A549 (cell line): ENCODE data around the gene KCNE3.

ENCODE experiments used
- BHLHE40 ChIP-seq: IDR thresholded peaks from 2 replicates; pipeline ENCODE4 v1.6.1; 2012; ENCODE audit warnings: low read depth, low read length, inconsistent platforms
- CHD2 ChIP-seq: fragments of 150-350 bp; IDR thresholded peaks from 2 replicates; pipeline ENCODE4 v1.6.1; 2014; ENCODE audit warnings: low read length; ENCODE audit not compliant: partially characterized antibody
- EP300 ChIP-seq, 2 experiments: fragments of >200 bp; sonication (Bioruptor Twin); formaldehyde crosslinking; IDR thresholded peaks; 2 replicates in 1 of 2; 3 replicates in 1 of 2; pipeline ENCODE4 v1.6.1; 2016 to 2017
- POLR2A ChIP-seq: IDR thresholded peaks from 2 replicates; pipeline ENCODE4 v1.6.1; 2012; ENCODE audit warnings: mild to moderate bottlenecking, low read length
- REST ChIP-seq: fragments of 200-600 bp; sonication (generic); IDR thresholded peaks from 2 replicates; pipeline ENCODE4 v1.6.1; 2016; ENCODE audit warnings: antibody characterized with exemption, mild to moderate bottlenecking, moderate library complexity
- ZNF302 ChIP-seq: fragments of 250-450 bp; sonication (Bioruptor Pico); IDR thresholded peaks from 2 replicates; pipeline ENCODE4 v1.9.0; 2021; ENCODE audit warnings: inconsistent platforms, mild to moderate bottlenecking, moderate library complexity
- TF ChIP-seq, protein P1 (sequence below): IDR thresholded peaks from 2 replicates; pipeline ENCODE4 v1.6.1; 2012; ENCODE audit warnings: low read depth, borderline replicate concordance

DNA sequence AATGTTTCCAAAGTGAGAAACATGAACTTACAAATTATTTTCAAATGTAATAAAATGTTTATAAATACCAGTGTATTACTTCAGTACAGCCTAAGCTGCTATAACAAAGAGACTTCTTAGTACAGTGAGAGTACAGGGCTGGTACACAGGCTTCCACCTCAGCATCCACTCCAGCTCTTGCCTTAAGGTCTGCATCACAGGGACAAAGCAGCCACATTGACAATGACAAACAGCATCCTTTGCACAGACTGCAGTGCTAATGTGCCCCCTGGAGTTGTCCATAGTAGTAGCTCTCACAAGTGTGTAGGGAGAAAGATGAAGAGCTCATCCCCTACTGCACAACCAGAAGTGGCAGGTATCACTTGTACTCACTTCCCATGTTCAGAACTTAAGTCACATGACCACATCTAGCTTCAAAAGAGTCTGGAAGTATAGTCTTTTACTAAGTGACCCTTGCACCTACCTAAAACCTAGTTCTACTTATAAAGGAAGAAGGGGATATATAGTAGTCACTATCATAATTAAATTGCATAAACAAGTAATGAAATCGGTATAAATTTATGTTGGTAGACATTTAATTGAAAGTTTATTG is 36.8 kb upstream of the KCNE3 start:
- no peak for TF ChIP-seq ZNF302 (CRISPR knock-in tag)
- TF ChIP-seq CHD2, result no peak
- TF ChIP-seq REST, result no peak
- TF ChIP-seq BHLHE40, result no peak
- TF ChIP-seq, protein P1, sequence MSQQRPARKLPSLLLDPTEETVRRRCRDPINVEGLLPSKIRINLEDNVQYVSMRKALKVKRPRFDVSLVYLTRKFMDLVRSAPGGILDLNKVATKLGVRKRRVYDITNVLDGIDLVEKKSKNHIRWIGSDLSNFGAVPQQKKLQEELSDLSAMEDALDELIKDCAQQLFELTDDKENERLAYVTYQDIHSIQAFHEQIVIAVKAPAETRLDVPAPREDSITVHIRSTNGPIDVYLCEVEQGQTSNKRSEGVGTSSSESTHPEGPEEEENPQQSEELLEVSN, result no peak
- no peak for TF ChIP-seq POLR2A
- TF ChIP-seq EP300 (IDR thresholded peaks at IDR 0.05), result no peak
